Kidney (tissue), 14 donors: ENCODE data around the gene SCAF4. TPM values are rescaled to one million over a fixed set of nuclear protein-coding genes. Genes with fewer than 3 reads are reported as not detected.

ENCODE experiments used
- DNase-seq, 5 donors: peaks; one replicate each; pipeline ENCODE4 v3.0.0-alpha.2; 2013 to 2020
- FAIRE-seq: peaks from 2 replicates; lab custom pipeline; 2012; peaks lifted over from hg19 to GRCh38; lab: Jason Lieb, UNC
- H3K27ac ChIP-seq, 2 donors: one replicate each; pipeline ENCODE4 v1.7.0; 2013; ENCODE audit warnings: low read depth in 2 of 2, low read length in 2 of 2, inconsistent platforms in 1 of 2
- H3K27me3 ChIP-seq: one replicate; pipeline ENCODE4 v1.7.1; 2013; ENCODE audit warnings: low read length, inconsistent platforms; ENCODE audit not compliant: control insufficient read depth, insufficient read depth
- H3K36me3 ChIP-seq, 3 donors: one replicate each; pipeline versions ENCODE4 v1.7.0 to v1.7.1; 2013; ENCODE audit warnings: low read length in 3 of 3, control low read depth in 1 of 3, inconsistent platforms in 1 of 3; ENCODE audit not compliant: insufficient read depth in 3 of 3, control insufficient read depth in 2 of 3
- H3K4me1 ChIP-seq, 3 donors: one replicate each; pipeline versions ENCODE4 v1.7.0 to v1.7.1; 2013; ENCODE audit warnings: low read length in 3 of 3, inconsistent platforms in 1 of 3, low read depth in 1 of 3; ENCODE audit not compliant: control insufficient read depth in 2 of 3, insufficient read depth in 2 of 3
- H3K4me3 ChIP-seq, 3 donors: one replicate each; pipeline versions ENCODE4 v1.7.0 to v1.8.1; 2013; ENCODE audit warnings: low read length in 3 of 3, control low read depth in 1 of 3, inconsistent platforms in 1 of 3
- H3K9ac ChIP-seq, 3 donors: one replicate each; pipeline versions ENCODE4 v1.7.0 to v1.7.1; 2013; ENCODE audit warnings: low read length in 3 of 3, control low read depth in 1 of 3, inconsistent platforms in 1 of 3
- H3K9me3 ChIP-seq, 3 donors: one replicate each; pipeline versions ENCODE4 v1.7.0 to v1.7.1; 2013; ENCODE audit warnings: low read length in 3 of 3, control low read depth in 1 of 3, inconsistent platforms in 1 of 3; ENCODE audit not compliant: control insufficient read depth in 2 of 3, insufficient read depth in 1 of 3
- CTCF ChIP-seq: IDR thresholded peaks from 3 replicates; pipeline ENCODE4 v1.5.1; 2012; ENCODE audit warnings: mild to moderate bottlenecking, moderate library complexity, borderline replicate concordance; ENCODE audit not compliant: insufficient read depth; ENCODE audit errors: extremely low read depth
- intact Hi-C: fragments of 100-400 bp; cut with DNase I; formaldehyde crosslinking; loops from one replicate; pipeline ENCODE4 v1.11.1; 2022
- polyA plus RNA-seq: library from polyadenylated mRNA; stranded (reverse); fragments of 350-450 nt; fragmentation: Illumina TruSeq; extraction: RNeasy Lipid Tissue Mini Kit (QIAGEN cat#74804); gene quantifications from one replicate; pipeline ENCODE4 v1.2.3, GENCODE V29; 2014; ENCODE audit warnings: low read depth, low replicate concordance; ENCODE audit not compliant: insufficient read depth
- total RNA-seq: library from RNA; stranded (reverse); fragmentation: NEBNext Ultra II Directional; extraction: Animal tissue kit (Norgen Biotek cat#: 25700); gene quantifications from one replicate; pipeline ENCODE4 v1.2.1, GENCODE V29; 2021
- donor health status: control.
- donor health status: control.
- donor health status: control.
- donor health status: control.
- donor health status: control.
- donor health status: DM: yes; HTN: yes; CAD: no.
- donor health status: Normal renal cell carcinoma (clear cell type).

The SCAF4 gene
- total and polyA plus RNA-seq, 2 donors from 2014 or later, result 7.4 to 30.6 TPM

- no peak for FAIRE-seq
- peak in 1 of 5 donors; percentile 75 for DNase-seq
- H3K4me3 ChIP-seq, result peak overlapping the region; percentile 70 to 92 (median 78)
These were observed 1.2 kb downstream of the SCAF4 start for GRCh38 chr21:31730712-31731055.

GRCh38 chr21:31729622-31730343 lies 2.1 kb downstream of the SCAF4 start:
- Histone ChIP-seq H3K9me3 (no peaks in the 10 kb centered on the region), H3K27me3 (no peaks in the 10 kb centered on the region), H3K27ac (no peak overlapping the region), H3K4me1 (peaks cover 3 to 26% (median 15%) of the 10 kb centered on the region in 3 donors), H3K9ac (peak overlapping the region in 1 of 3 donors; percentile 74), H3K4me3 (peak overlapping the region; percentile 70 to 92 (median 78)), H3K36me3 (no peaks in the 10 kb centered on the region)
- intact Hi-C loops, result no loop called here
- DNase-seq (no peak), FAIRE-seq (no peak)
- TF ChIP-seq CTCF, result no peak

More at GRCh38 chr21:31730712-31731055, 1.2 kb downstream of the SCAF4 start:
- no peaks in the 10 kb centered on the region for H3K27me3 ChIP-seq
- H3K36me3 ChIP-seq, result no peaks in the 10 kb centered on the region
- no peak for TF ChIP-seq CTCF
- H3K27ac ChIP-seq, result peak overlapping the region in 1 of 2 donors; percentile 93
- H3K9me3 ChIP-seq, result no peaks in the 10 kb centered on the region
- intact Hi-C loops, result no loop called here
- peaks cover 3 to 26% (median 15%) of the 10 kb centered on the region in 3 donors for H3K4me1 ChIP-seq
- H3K9ac ChIP-seq, result peak overlapping the region; percentile 59 to 74 (median 74)

GRCh38 chr21:31728952-31729351 lies 3.0 kb downstream of the SCAF4 start:
- TF ChIP-seq CTCF, result no peak
- intact Hi-C loops, result no loop called here
- Histone ChIP-seq H3K27me3 (no peaks in the 10 kb centered on the region), H3K9me3 (no peaks in the 10 kb centered on the region), H3K4me3 (no peak overlapping the region), H3K4me1 (peaks cover 3 to 26% (median 15%) of the 10 kb centered on the region in 3 donors), H3K36me3 (no peaks in the 10 kb centered on the region), H3K9ac (peak overlapping the region in 1 of 3 donors; percentile 6), H3K27ac (no peak overlapping the region)
- FAIRE-seq, result no peak
- no peak for DNase-seq
